ENCODE measurements around the gene AKT2.

AKT2 gene

DNA sequence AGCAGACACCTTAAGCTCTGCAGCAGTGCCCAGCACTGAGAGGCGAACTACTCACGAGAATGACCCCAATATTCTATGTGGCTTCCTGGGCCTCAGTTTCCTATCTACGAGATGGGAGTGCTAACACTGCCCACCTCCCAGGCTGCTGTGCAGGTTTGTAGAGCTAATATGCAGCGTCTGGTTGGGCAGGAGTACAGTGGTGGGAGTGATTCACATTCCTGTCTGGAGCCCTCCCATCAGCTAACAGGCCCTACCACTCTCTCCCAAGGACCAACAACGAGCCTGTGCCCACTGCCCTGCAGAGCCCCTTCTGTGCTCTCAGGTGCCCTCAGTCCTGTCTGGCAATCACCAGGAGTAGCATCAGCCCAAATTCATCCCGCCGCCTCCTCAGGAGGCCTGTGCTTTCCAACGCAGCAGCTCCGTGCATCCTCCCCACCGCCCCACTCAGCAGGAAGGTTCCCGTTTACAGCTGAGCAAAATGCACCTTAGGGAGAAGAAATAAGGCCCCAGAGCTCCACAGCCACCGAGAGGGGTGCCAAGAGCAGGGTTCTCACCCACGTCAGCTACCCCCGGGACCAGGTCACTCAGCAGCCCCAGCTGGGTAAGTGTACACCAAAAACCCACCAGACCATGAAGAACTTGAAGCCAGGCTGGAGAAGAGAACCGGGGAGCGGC, 6.6 kb downstream of the AKT2 start:
- no peaks in the 10 kb centered on the region for H3K27me3 Mint-ChIP-seq
- peaks cover 62% of the 10 kb centered on the region for H3K4me1 Mint-ChIP-seq
- peak overlapping the region; percentile 44 for H3K27ac Mint-ChIP-seq (ENCODE audit: low read depth)
- no peak for ATAC-seq (replicated peaks; ENCODE audit: extremely low read depth, poor library complexity, severe bottlenecking)
- DNase-seq (ENCODE audit: low spot score in 2 of 2) = no peak
- peaks cover 12% of the 10 kb centered on the region for H3K36me3 Mint-ChIP-seq (ENCODE audit: insufficient read depth)
- no peak overlapping the region for H3K4me3 Mint-ChIP-seq
- H3K9me3 Mint-ChIP-seq = no peaks in the 10 kb centered on the region

DNA sequence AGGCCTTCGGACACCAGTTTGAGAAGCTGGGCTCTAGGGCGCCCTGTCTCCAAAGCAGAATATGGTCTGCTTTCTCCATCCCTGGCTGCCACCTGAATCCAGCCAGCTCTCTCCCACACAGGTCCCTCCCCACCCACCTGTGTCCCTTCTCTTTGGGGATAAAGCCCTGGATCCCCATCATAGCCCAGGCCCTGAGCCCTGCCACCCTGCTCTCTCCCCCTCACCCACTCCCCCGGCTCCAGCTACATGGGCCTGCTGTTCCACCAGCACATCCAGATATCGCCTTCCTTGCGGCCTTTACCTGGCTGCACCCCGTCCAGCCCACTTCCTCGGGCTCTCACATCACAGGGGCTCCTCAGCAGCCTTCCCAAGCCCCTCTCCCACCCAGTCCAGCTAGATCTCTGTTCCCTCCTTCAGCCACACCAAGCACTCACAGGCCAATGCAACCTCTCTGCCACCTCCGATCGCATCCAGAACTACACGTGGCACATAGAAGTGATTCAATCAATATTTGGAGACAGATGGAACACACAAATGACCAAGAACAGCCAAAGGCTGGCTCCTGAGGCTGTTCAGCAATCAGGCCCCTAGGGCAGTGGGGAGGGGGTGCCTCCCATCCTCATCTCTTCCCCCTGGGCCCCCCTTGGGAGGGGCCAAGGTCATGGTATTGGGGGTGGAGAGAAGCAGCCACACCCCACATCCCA, 7.6 kb downstream of the AKT2 start:
- no peak for DNase-seq (ENCODE audit: low spot score in 2 of 2)
- Mint-ChIP-seq H3K27me3 (no peaks in the 10 kb centered on the region), H3K4me1 (peaks cover 59% of the 10 kb centered on the region), H3K27ac (ENCODE audit: low read depth) (peak overlapping the region; percentile 76), H3K4me3 (peak overlapping the region; percentile 31), H3K9me3 (no peaks in the 10 kb centered on the region), H3K36me3 (ENCODE audit: insufficient read depth) (peaks cover 14% of the 10 kb centered on the region)
- no peak for ATAC-seq (replicated peaks; ENCODE audit: extremely low read depth, poor library complexity, severe bottlenecking)

DNA sequence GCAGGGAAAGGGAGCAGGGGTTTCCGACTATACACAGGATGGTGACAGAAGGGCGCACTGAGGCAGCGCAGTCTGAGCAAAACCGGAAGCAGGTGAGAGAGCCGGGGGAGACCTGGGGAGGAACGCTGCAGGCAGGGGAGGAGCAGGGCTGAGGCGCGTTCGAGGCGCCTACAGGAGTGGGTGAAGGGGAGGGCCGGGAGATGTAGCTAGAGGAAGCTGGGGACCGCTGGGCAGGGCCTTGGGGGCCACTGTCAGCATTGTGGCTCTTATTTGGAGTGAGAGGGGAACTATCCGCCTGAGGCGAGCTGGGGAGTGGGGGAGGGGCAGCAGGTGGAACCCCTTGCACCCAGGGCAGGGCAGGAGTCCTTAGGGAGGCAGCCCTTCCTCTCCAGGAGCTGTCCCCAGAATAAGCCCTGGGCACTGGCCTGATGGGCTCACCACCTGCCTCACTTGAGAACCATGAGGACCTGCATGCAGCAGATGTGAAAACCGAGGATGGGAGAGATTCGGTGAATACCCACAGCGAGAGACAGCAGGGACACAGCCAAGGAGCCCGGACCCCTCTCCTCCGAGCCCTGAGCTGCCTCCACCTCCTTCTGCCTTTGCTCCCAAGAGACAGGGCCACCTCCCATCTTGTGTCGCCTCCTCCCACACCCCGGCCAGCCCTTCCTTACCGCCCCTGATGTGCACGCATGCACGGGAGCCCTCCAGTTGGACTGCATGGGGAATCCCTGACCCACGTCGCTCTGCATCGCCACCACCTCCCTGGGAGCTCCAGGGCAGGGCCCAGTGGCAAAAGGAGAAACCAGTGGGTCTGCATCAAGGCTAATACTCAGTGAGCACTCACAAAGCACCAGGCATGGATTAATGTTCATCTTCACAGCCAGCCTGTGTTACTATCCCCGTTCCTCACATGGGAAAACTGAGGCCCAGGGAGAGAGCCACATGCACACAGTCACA, 10.3 kb downstream of the AKT2 start:
- H3K27me3 Mint-ChIP-seq = no peaks in the 10 kb centered on the region
- peak overlapping the region; percentile 29 for H3K4me3 Mint-ChIP-seq
- DNase-seq (ENCODE audit: low spot score in 2 of 2) = no peak

GRCh38 chr19:40273469-40274360, 11.4 kb downstream of the AKT2 start:
- ATAC-seq (replicated peaks; ENCODE audit: extremely low read depth, poor library complexity, severe bottlenecking) (no peak), DNase-seq (ENCODE audit: low spot score in 2 of 2) (no peak)
- no peaks in the 10 kb centered on the region for H3K9me3 Mint-ChIP-seq
- H3K36me3 Mint-ChIP-seq (ENCODE audit: insufficient read depth) = peaks cover 17% of the 10 kb centered on the region
- peaks cover 66% of the 10 kb centered on the region for H3K4me1 Mint-ChIP-seq
- peak overlapping the region; percentile 65 for H3K27ac Mint-ChIP-seq (ENCODE audit: low read depth)
- no peaks in the 10 kb centered on the region for H3K27me3 Mint-ChIP-seq
- peak overlapping the region; percentile 29 for H3K4me3 Mint-ChIP-seq

More for the DNA sequence above, 10.3 kb downstream of the AKT2 start:
- Mint-ChIP-seq H3K36me3 (ENCODE audit: insufficient read depth) (peaks cover 12% of the 10 kb centered on the region), H3K9me3 (no peaks in the 10 kb centered on the region), H3K27ac (ENCODE audit: low read depth) (peak overlapping the region; percentile 65), H3K4me1 (peaks cover 60% of the 10 kb centered on the region)
- ATAC-seq (replicated peaks; ENCODE audit: extremely low read depth, poor library complexity, severe bottlenecking) = peak; percentile 62

GRCh38 chr19:40272261-40272660, 12.9 kb downstream of the AKT2 start:
- Mint-ChIP-seq H3K4me3 (no peak overlapping the region), H3K36me3 (ENCODE audit: insufficient read depth) (peaks cover 19% of the 10 kb centered on the region), H3K27me3 (no peaks in the 10 kb centered on the region), H3K9me3 (no peaks in the 10 kb centered on the region), H3K4me1 (peaks cover 59% of the 10 kb centered on the region), H3K27ac (ENCODE audit: low read depth) (no peak overlapping the region)
- ATAC-seq (replicated peaks; ENCODE audit: extremely low read depth, poor library complexity, severe bottlenecking) = no peak
- no peak for DNase-seq (ENCODE audit: low spot score in 2 of 2)

DNA sequence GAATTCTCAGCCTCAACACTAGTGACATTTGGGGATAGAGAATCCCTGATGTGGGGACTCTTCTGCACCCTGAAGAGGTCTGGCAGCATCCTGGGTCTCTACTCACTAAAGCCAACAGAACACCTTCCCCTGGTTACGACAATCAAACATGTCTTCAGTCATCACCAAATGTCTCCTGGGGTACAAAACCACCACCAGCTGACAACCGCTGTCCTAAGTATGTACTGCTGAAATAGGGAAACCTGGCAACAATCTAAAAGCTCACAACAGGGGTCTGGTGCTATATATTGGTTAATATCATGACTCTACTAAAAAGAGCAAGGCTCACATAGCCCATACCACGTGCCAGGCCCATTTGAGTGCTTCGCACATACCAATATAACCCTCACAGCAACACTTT, 13.4 kb downstream of the AKT2 start:
- DNase-seq (ENCODE audit: low spot score in 2 of 2) (no peak), ATAC-seq (replicated peaks; ENCODE audit: extremely low read depth, poor library complexity, severe bottlenecking) (no peak)
- no peak overlapping the region for H3K27ac Mint-ChIP-seq (ENCODE audit: low read depth)
- H3K4me3 Mint-ChIP-seq = no peak overlapping the region
- H3K4me1 Mint-ChIP-seq = peaks cover 61% of the 10 kb centered on the region
- no peaks in the 10 kb centered on the region for H3K9me3 Mint-ChIP-seq
- H3K36me3 Mint-ChIP-seq (ENCODE audit: insufficient read depth) = peaks cover 21% of the 10 kb centered on the region
- no peaks in the 10 kb centered on the region for H3K27me3 Mint-ChIP-seq

- Mint-ChIP-seq H3K36me3 (ENCODE audit: insufficient read depth) (peaks cover 19% of the 10 kb centered on the region), H3K9me3 (no peaks in the 10 kb centered on the region), H3K27ac (ENCODE audit: low read depth) (no peak overlapping the region), H3K4me1 (peaks cover 61% of the 10 kb centered on the region), H3K4me3 (no peak overlapping the region), H3K27me3 (no peaks in the 10 kb centered on the region)
- DNase-seq (ENCODE audit: low spot score in 2 of 2) (no peak), ATAC-seq (replicated peaks; ENCODE audit: extremely low read depth, poor library complexity, severe bottlenecking) (no peak)
Observed at GRCh38 chr19:40270362-40271089, 14.6 kb downstream of the AKT2 start.

GRCh38 chr19:40269216-40269940, 15.8 kb downstream of the AKT2 start:
- DNase-seq (ENCODE audit: low spot score in 2 of 2) (no peak), ATAC-seq (replicated peaks; ENCODE audit: extremely low read depth, poor library complexity, severe bottlenecking) (no peak)
- peaks cover 50% of the 10 kb centered on the region for H3K4me1 Mint-ChIP-seq
- no peak overlapping the region for H3K4me3 Mint-ChIP-seq
- H3K27ac Mint-ChIP-seq (ENCODE audit: low read depth) = peak overlapping the region; percentile 61
- H3K9me3 Mint-ChIP-seq = no peaks in the 10 kb centered on the region
- H3K36me3 Mint-ChIP-seq (ENCODE audit: insufficient read depth) = peaks cover 19% of the 10 kb centered on the region
- no peaks in the 10 kb centered on the region for H3K27me3 Mint-ChIP-seq

DNA sequence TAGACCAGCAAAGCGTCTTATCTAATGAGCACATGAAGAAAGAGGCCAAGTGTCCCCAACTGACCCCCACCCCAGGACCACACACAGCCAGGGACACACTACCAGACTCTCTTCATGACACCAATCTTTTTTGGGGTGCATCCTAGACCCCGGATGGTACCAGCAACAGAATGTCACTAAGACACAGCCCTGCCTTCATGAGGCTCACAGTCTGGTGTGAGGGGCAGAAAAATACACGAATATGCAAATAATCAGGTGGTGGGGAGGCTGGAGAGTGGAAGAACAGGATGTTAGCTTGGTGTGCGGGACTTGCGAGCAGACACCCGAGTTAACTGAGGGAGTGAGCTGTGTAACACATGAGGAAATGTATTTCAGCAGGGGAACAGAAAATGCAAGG, 17.5 kb downstream of the AKT2 start:
- Mint-ChIP-seq H3K27me3 (no peaks in the 10 kb centered on the region), H3K4me1 (peaks cover 44% of the 10 kb centered on the region), H3K27ac (ENCODE audit: low read depth) (no peak overlapping the region), H3K9me3 (no peaks in the 10 kb centered on the region), H3K4me3 (peak overlapping the region; percentile 8), H3K36me3 (ENCODE audit: insufficient read depth) (peaks cover 17% of the 10 kb centered on the region)
- DNase-seq (ENCODE audit: low spot score in 2 of 2) (no peak), ATAC-seq (replicated peaks; ENCODE audit: extremely low read depth, poor library complexity, severe bottlenecking) (no peak)

- Mint-ChIP-seq H3K4me1 (peaks cover 38% of the 10 kb centered on the region), H3K27me3 (no peaks in the 10 kb centered on the region), H3K27ac (ENCODE audit: low read depth) (peak overlapping the region; percentile 52), H3K9me3 (no peaks in the 10 kb centered on the region), H3K36me3 (ENCODE audit: insufficient read depth) (peaks cover 17% of the 10 kb centered on the region), H3K4me3 (peak overlapping the region; percentile 8)
- ATAC-seq (replicated peaks; ENCODE audit: extremely low read depth, poor library complexity, severe bottlenecking) = no peak
- DNase-seq (ENCODE audit: low spot score in 2 of 2) = no peak
Observed at GRCh38 chr19:40266912-40267600, 18.1 kb downstream of the AKT2 start.

Measured in central memory CD8-positive, alpha-beta T cell (primary cell).